Neural progenitor cell (in vitro differentiated cells): ENCODE measurements around the gene CUBN. TPM values are rescaled to one million over a fixed set of nuclear protein-coding genes. Genes with fewer than 3 reads are reported as not detected.
A peak's percentile ranks its signal among the peaks of the same experiment; 100 is the strongest.

Source experiments
- DNase-seq: peaks from one replicate; pipeline ENCODE4 v3.0.0-alpha.2; 2016; ENCODE audit warnings: low spot score
- H2AFZ ChIP-seq: fragments of 200-600 bp; sonication (generic); replicated peaks from 2 replicates; pipeline ENCODE4 v1.6.1; 2016; ENCODE audit warnings: antibody characterized with exemption
- H3F3A ChIP-seq: fragments of 200-600 bp; sonication (generic); 2 replicates; pipeline ENCODE4 v1.6.1; 2016; ENCODE audit warnings: antibody characterized with exemption, low read depth
- H3K27ac ChIP-seq: fragments of 200-600 bp; sonication (generic); 2 replicates; pipeline ENCODE4 v1.5.1; 2016; ENCODE audit warnings: mild to moderate bottlenecking
- H3K27me3 ChIP-seq: fragments of 200-600 bp; sonication (generic); 2 replicates; pipeline ENCODE4 v1.6.1; 2016; ENCODE audit warnings: mild to moderate bottlenecking, moderate library complexity
- H3K36me3 ChIP-seq: fragments of 200-600 bp; sonication (generic); 2 replicates; pipeline ENCODE4 v1.5.1; 2016
- H3K4me1 ChIP-seq: fragments of 200-600 bp; sonication (generic); 2 replicates; pipeline ENCODE4 v1.6.1; 2016; ENCODE audit warnings: mixed run types
- H3K4me2 ChIP-seq: fragments of 200-600 bp; sonication (generic); 2 replicates; pipeline ENCODE4 v1.6.1; 2016
- H3K4me3 ChIP-seq: fragments of 200-600 bp; sonication (generic); 2 replicates; pipeline ENCODE4 v1.5.1; 2016
- H3K79me2 ChIP-seq: fragments of 200-600 bp; sonication (generic); 2 replicates; pipeline ENCODE4 v1.6.1; 2016; ENCODE audit warnings: low read depth
- H3K9ac ChIP-seq: fragments of 200-600 bp; sonication (generic); 2 replicates; pipeline ENCODE4 v1.6.1; 2016
- H3K9me3 ChIP-seq: fragments of 200-600 bp; sonication (generic); 2 replicates; pipeline ENCODE4 v1.5.1; 2016; ENCODE audit warnings: low read depth
- H4K20me1 ChIP-seq: fragments of 200-600 bp; sonication (generic); 2 replicates; pipeline ENCODE4 v1.6.1; 2016; ENCODE audit warnings: low read depth
- H3K27ac Mint-ChIP-seq: 3 replicates; pipeline ENCODE4 v1.8.0; 2021; ENCODE audit warnings: mixed read lengths
- H3K27me3 Mint-ChIP-seq: 2 replicates; pipeline ENCODE4 v1.8.0; 2022; ENCODE audit warnings: low read depth, mild to moderate bottlenecking, inconsistent platforms, moderate library complexity, mixed read lengths; ENCODE audit not compliant: insufficient read depth
- H3K36me3 Mint-ChIP-seq: 3 replicates; pipeline ENCODE4 v1.8.0; 2021; ENCODE audit warnings: mixed read lengths
- H3K4me1 Mint-ChIP-seq: 3 replicates; pipeline ENCODE4 v1.8.0; 2021; ENCODE audit warnings: mixed read lengths
- H3K4me3 Mint-ChIP-seq: 3 replicates; pipeline ENCODE4 v1.8.0; 2021; ENCODE audit warnings: mild to moderate bottlenecking, moderate library complexity, mixed read lengths
- H3K9me3 Mint-ChIP-seq: 3 replicates; pipeline ENCODE4 v1.8.0; 2020; ENCODE audit warnings: mixed read lengths
- EZH2 ChIP-seq: fragments of 200-600 bp; sonication (generic); IDR thresholded peaks from 2 replicates; pipeline ENCODE4 v1.6.1; 2017; ENCODE audit warnings: antibody characterized with exemption, mild to moderate bottlenecking, moderate library complexity
- EZH2phosphoT487 ChIP-seq: fragments of 200-600 bp; sonication (generic); IDR thresholded peaks from 2 replicates; pipeline ENCODE4 v1.6.1; 2017; ENCODE audit warnings: antibody characterized with exemption
- total RNA-seq: library from RNA; depleted of rRNA; stranded (reverse); fragments of >200 nt; gene quantifications from 2 replicates; pipeline ENCODE4 v1.2.3, GENCODE V29; 2015; ENCODE audit warnings: low replicate concordance
- TF ChIP-seq, protein P1 (sequence below): fragments of 200-600 bp; sonication (generic); IDR thresholded peaks from 2 replicates; pipeline ENCODE4 v1.5.1; 2017; ENCODE audit warnings: antibody characterized with exemption, mild to moderate bottlenecking

CUBN gene
- total RNA-seq, 1 donor from 2014 or later: 2.2 TPM

DNA sequence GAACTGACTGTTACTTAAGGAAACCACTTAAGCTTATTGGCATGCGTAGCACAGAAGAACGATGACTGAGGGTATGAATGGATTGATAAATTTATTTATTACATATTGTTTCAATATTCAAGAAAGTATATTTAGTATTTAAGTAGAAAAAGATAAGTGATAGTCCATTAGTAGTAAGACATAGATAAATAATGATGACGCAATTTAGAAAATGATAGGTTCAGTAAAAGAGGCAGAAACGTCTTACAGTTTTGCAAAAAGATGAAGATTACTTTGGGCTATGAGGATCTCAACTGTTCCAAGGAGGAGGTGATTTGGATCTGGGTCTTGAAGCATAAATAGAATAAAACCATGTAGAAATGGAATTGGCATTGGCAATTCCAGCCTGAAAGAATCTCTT lies 275.8 kb downstream of the CUBN start:
- no peak overlapping the region for H3K27ac ChIP-seq
- no peak overlapping the region for H3K9ac ChIP-seq
- no peaks in the 10 kb centered on the region for H3F3A ChIP-seq
- no peaks in the 10 kb centered on the region for H3K4me1 ChIP-seq
- H3K27me3 ChIP-seq: no peaks in the 10 kb centered on the region
- no peaks in the 10 kb centered on the region for H3K9me3 ChIP-seq
- H3K27me3 Mint-ChIP-seq: peaks cover 5% of the 10 kb centered on the region
- TF ChIP-seq, protein P1, sequence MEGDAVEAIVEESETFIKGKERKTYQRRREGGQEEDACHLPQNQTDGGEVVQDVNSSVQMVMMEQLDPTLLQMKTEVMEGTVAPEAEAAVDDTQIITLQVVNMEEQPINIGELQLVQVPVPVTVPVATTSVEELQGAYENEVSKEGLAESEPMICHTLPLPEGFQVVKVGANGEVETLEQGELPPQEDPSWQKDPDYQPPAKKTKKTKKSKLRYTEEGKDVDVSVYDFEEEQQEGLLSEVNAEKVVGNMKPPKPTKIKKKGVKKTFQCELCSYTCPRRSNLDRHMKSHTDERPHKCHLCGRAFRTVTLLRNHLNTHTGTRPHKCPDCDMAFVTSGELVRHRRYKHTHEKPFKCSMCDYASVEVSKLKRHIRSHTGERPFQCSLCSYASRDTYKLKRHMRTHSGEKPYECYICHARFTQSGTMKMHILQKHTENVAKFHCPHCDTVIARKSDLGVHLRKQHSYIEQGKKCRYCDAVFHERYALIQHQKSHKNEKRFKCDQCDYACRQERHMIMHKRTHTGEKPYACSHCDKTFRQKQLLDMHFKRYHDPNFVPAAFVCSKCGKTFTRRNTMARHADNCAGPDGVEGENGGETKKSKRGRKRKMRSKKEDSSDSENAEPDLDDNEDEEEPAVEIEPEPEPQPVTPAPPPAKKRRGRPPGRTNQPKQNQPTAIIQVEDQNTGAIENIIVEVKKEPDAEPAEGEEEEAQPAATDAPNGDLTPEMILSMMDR: no peak
- TF ChIP-seq EZH2: no peak
- no peak for TF ChIP-seq EZH2phosphoT487
- H3K4me3 Mint-ChIP-seq: no peak overlapping the region
- no peak overlapping the region for H3K4me3 ChIP-seq
- no peak overlapping the region for H3K4me2 ChIP-seq
- no peak overlapping the region for H2AFZ ChIP-seq
- H3K4me1 Mint-ChIP-seq: peaks cover 42% of the 10 kb centered on the region
- H3K9me3 Mint-ChIP-seq: no peaks in the 10 kb centered on the region
- no peaks in the 10 kb centered on the region for H3K79me2 ChIP-seq
- H3K36me3 Mint-ChIP-seq: no peaks in the 10 kb centered on the region
- DNase-seq: no peak
- no peaks in the 10 kb centered on the region for H3K36me3 ChIP-seq
- H3K27ac Mint-ChIP-seq: no peak overlapping the region
- no peaks in the 10 kb centered on the region for H4K20me1 ChIP-seq

DNA sequence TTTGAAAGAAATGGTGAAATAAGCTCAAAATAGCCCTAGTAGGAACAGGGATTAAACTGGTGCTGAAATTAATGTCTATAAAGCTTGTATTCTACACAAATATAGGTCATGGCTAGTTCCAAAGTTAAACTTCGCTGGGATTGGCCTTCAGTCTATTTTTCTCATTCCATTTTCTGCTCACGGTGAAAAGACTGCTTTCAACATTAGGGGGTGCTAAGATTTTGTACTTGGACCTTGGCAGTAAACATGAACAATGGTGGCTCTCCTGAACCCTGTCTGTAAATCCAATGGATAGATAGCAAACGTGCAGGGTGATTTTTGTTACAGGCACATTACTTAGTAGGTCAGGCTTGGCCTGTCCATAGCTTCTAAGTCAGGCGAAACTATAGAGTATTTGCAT lies 276.4 kb downstream of the CUBN start:
- no peak overlapping the region for H3K4me3 Mint-ChIP-seq
- no peaks in the 10 kb centered on the region for H3K36me3 Mint-ChIP-seq
- no peaks in the 10 kb centered on the region for H3K36me3 ChIP-seq
- H3K4me1 Mint-ChIP-seq: peaks cover 44% of the 10 kb centered on the region
- no peaks in the 10 kb centered on the region for H3K9me3 Mint-ChIP-seq
- H3K4me2 ChIP-seq: no peak overlapping the region
- H3K79me2 ChIP-seq: no peaks in the 10 kb centered on the region
- no peaks in the 10 kb centered on the region for H3K4me1 ChIP-seq
- H3K27ac Mint-ChIP-seq: no peak overlapping the region
- no peak overlapping the region for H2AFZ ChIP-seq
- TF ChIP-seq EZH2: no peak
- TF ChIP-seq EZH2phosphoT487: no peak
- TF ChIP-seq, protein P1: no peak
- no peaks in the 10 kb centered on the region for H3F3A ChIP-seq
- peaks cover 5% of the 10 kb centered on the region for H3K27me3 Mint-ChIP-seq
- H3K4me3 ChIP-seq: no peak overlapping the region
- no peak overlapping the region for H3K9ac ChIP-seq
- no peaks in the 10 kb centered on the region for H3K27me3 ChIP-seq
- no peaks in the 10 kb centered on the region for H3K9me3 ChIP-seq
- H3K27ac ChIP-seq: no peak overlapping the region
- H4K20me1 ChIP-seq: no peaks in the 10 kb centered on the region
- no peak for DNase-seq

DNA sequence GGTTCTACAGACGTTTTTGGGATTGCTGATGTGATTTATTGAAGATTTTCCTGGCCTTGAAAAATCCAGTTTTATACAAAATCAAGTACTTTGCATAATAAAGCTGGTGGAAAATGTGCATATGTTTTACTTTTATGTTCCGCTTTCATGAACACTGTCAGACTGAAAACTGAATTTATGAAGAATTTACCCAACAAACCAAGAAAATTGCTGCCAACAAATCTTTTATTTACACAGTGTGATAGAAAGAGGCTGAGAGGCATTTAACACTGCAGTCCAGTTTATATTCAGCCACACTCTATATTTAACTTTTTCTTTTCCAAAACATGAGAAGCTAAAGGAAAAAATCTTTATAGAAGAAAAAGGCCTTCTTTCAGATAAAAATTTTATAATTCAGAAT lies 277.0 kb downstream of the CUBN start:
- Histone ChIP-seq H3K9ac (no peak overlapping the region), H3K27ac (no peak overlapping the region), H3K36me3 (no peaks in the 10 kb centered on the region), H3K4me2 (no peak overlapping the region), H2AFZ (no peak overlapping the region), H3K9me3 (no peaks in the 10 kb centered on the region), H3K4me1 (no peaks in the 10 kb centered on the region), H3K4me3 (no peak overlapping the region), H4K20me1 (no peaks in the 10 kb centered on the region), H3K79me2 (no peaks in the 10 kb centered on the region), H3K27me3 (no peaks in the 10 kb centered on the region), H3F3A (no peaks in the 10 kb centered on the region)
- H3K9me3 Mint-ChIP-seq: no peaks in the 10 kb centered on the region
- H3K27ac Mint-ChIP-seq: no peak overlapping the region
- DNase-seq: no peak
- H3K36me3 Mint-ChIP-seq: no peaks in the 10 kb centered on the region
- TF ChIP-seq, protein P1: no peak
- no peak for TF ChIP-seq EZH2
- TF ChIP-seq EZH2phosphoT487: no peak
- peak overlapping the region; percentile 47 for H3K4me3 Mint-ChIP-seq
- peaks cover 5% of the 10 kb centered on the region for H3K27me3 Mint-ChIP-seq
- H3K4me1 Mint-ChIP-seq: peaks cover 44% of the 10 kb centered on the region
